NAMALWA (cell line): ENCODE results near the gene LEO1.

ENCODE experiments used
- DNase-seq: peaks from one replicate; pipeline ENCODE4 v3.0.0-alpha.2; 2015; ENCODE audit warnings: low spot score

The LEO1 gene

DNA sequence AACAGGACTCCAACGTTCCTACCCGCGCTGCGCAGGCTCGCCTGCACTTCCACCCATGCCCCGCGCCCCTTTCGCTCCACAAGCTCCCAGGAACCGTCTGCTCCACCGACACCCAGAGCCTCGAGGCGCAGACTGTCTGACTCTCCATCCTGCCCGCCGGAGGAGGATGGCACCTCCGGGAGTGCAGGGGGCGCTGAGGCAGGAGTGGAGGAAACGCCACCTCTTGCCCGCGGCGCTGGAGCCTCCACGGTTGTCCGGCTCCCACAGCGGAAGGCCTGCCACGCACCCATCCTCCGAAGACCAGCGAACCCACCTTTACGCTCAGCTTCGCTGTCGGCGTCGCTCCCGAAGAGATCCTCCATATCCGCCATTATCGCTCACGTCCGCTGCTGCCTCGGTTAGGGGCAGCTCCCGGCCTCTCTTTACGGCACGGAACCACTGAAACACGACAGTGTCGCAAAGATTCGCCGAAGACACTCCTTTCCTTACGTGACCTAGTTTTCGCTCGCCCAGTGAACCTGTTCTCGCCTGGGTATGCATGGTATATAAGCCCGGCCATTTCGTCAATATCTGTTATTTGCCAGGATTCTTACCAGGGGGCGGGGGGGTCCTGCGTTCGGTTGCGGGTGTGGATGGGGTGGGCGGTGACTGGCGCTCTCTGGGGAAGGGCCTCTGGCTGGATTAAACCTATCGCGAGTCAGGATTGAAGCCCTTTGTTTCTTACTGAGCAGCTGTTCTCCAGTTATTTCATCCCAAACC lies at the start of gene LEO1:
Gene LEO1 (minus strand): TSS at position 404 of the 759 bp plus-strand sequence. CDS start 33 bp downstream, at position 371.
- peak; percentile 96 for DNase-seq

DNA sequence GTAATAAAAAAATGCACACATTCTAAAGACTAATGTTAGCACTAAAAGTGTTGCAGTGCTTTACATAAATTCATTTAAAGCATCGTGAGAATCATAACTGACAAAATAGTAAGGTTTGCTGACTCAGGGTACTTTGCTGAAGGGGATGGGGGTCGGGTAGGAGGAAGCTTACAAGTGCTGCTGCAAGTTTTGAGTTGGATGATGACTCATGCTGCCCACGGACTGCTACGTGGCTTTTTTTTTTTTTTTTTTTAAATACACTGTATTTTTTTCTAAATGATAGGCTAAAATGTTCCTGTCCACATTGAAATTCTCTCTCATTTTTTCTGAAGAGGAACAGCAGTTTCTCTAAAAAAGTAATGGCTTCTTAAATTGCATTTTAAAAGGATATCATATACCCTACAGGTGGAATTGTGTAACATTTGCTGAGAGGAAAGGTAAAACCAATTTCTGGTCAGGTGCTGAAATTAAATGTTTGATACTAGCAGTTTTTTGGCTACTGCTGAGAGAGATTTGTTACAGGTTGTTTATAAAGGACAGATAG lies 49.6 kb upstream of the LEO1 start:
- peak; percentile 71 for DNase-seq

DNA sequence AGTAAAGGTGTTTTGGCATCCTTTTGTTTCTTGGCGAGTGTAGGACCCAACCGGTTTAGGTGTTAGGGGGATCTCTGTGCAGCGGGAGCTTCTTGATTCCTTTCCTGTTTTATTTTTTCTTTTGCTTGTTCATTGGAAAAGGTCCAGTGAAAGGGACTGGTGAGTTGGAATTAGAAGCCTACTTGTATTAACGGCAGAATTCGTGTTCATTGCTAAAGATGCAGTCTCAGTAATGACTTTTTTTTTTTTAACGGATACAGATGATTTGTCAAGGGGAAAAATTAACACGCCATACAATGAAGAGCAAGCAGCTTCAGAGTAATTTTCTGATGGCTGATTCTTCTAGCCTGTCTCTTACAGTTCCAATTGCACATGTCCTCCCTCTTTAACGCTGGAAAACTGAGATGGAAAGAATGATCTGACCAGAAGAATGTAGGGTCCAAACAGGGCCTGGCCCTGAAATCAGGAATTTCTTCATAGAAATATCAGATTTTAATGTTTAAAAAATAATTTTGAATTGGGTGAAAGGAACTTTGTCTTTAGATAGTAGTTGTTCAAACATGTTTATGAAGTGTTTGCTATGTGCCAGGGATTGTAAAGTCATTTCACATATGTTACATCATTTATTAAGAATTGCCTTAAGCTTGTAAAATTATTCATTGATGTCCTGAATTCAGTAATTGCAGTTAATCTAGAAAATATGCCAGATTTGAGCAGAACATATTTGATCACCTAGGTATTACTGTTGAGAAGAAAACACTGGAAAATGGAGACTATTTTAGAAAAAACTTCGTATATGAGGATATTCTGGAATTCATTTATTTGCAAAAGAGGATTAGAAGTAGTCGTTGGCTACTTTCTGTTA lies 48.9 kb upstream of the LEO1 start:
- DNase-seq: peak; percentile 74

DNA sequence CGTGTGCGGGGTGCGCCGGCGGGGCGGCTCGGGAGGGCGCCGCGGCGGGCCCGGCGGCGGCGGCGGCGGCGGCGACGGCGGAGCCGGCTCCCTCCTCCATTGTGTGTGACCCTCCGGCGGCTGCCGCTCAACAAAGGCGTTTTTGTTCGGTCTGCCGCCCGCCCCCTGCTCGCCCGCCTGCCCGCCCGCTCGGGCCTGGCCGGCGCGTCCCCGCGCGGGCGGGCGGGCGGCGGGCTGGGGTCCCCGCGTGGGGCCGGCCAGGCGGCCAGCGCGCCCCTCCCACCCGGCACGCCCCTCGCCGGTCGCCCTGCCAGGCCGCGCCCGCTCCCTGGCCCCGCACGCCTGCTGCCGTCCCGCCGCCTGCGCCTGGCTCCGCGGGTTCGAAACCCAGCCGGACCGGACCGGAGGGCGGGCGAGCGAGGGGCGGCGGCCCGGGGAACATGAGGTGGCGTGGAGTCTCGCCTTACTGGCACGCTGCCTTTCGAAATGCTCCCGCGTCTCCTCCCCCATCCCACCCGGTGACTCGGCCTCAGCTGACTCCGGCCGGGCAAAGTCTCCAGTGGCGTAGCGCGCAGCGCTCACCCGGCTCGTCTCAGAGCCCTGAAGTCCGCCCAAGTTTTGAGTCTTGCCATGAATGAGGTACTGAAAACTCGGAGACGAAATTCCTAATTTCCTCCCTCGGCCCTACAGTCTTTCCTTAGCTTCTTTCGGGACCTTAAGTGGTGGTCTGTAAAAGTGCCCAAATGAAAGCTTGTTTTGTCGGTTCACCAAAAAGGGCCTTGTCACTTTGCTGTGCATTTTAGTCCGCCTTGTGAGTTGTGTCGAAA lies 48.0 kb upstream of the LEO1 start:
- DNase-seq: peak; percentile 82

DNA sequence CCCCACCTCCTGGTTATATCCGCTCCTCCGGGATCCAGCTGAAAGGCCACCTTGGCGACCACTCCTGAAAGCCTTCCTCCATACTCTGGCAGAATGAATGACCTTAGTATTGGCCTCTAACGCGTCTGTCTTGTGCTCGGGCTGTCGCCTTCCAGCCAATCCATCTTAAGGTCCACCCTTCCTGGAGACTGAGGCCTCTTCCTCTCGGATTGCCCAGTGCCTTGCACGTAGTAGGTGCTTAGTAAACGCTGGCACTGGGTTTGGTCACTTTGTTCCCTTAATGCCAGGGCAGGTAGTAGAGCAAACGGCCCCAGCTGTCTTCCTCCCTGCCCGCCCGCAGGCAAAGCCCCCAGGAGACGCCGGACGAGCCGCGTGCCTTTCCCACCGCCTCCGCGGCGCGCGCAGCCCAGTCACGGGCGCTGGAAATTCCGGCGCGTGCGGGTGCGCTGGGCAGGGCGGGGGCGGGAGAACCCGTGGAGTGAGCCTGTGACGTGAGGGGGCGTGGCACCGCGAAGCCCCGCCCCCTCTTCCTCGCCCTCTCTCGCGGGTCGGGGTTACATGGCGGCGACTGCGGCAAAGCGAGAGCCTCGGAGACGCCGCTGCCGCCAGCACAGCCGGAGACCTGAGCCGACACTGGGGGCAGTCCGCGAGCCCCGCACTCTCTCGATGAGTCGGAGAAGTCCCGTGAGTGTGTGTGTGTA lies 47.3 kb upstream of the LEO1 start, which contains the start of gene MAPK6:
Gene MAPK6 (plus strand): TSS at position 527 of the 701 bp plus-strand sequence. CDS start 27,242 bp downstream, outside the sequence.
- peak; percentile 95 for DNase-seq

DNA sequence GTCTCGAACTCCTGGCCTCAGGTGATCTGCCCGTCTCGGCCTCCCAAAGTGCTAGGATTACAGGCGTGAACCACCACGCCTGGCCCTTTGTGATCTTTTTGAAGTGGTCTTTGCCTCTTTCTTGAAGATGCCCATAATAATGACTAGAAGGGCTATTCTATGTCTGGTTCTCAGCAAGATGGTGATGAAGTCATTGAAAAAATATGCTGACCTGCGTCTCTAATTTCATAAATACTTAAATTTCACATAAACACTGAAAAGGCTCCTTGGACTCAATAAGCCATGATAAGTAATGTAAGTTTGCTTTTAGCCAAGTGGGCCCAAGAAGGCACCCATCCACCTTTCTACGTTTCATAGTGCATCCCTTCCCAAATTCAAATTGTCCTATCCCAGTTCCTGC lies 46.7 kb upstream of the LEO1 start:
- DNase-seq: no peak

DNA sequence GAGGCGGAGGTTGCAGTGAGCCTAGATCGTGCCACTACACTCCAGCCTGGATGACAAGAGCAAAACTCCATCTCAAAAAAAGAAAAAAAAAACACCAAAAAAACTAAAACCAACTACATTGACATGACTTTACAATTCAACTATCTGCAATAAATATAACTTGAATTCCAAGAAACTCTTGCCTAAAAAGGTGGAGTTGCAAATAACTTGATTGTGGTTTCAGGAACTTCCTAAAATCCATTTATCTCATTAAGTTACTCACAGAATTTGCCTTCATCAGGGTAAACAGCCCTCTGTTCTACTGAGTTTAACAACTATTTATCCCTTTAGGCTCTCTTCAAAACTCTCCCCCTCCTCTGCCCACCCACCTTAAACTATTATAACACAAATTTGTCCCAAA lies 44.7 kb upstream of the LEO1 start:
- no peak for DNase-seq

DNA sequence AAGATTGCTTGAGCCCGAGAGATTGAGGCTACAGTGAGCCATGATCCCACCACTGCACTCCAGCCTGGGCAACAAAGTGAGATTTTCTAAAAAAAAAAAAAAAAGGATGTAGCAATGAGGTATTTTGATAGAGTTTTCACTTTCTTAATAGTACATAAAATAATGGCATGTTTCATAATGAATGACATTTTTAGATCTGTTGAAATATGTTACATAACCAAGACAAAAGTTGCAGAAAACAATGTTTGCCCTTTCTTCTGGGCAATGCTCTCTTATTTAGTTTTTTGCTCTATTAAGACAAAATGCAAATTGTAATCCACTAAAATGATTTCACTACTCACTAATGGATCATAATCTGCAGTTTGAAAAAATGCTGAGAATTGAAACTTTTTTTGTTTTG lies 43.0 kb upstream of the LEO1 start:
- DNase-seq: no peak

DNA sequence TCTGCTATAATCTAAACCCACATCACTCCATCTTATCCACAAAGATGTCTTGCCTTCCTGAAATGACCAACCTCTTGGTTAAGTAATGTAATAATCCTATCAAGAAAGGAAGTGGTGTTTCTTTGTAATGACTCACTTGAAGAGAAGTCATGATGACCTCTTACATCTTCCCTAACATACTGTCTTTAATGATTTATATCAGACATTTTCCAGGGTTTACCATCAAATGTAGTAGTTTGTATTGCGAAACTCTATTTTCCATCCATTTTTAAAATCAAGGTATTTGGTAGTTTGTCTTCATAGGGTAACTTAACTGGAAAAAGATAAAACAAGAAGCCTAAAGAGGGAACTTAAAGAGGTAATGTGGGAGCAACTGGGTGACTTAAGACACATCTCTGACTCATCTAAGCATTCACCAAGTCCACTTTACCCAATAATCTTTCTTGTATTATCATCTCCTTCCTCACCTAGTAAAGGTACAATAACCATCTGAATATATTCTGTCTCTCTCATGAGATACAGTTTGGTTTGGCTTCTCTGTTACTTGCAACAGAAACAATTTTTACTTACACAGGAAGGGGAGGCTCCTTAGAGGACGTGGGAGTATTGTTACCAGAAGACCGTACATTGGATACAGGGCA lies 41.7 kb upstream of the LEO1 start:
- DNase-seq: no peak

DNA sequence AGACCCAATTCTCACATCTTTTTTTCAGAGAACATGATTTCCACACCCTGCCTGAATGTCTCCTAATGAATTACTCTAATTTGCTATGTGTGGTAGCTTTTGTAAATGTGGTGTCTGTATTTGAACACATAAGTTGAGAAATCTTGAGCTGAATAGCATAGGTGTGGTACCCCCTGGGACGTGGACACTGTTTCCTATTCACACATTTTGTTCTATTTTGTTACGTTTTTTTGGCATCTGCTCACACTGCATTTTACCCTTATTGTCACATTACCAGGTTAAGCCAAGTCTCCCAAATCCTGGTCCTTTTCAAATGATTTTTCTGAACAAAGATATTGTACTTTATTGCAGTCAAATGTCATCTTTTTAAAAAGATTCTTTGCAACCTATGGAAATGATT lies 40.6 kb upstream of the LEO1 start:
- DNase-seq: no peak

DNA sequence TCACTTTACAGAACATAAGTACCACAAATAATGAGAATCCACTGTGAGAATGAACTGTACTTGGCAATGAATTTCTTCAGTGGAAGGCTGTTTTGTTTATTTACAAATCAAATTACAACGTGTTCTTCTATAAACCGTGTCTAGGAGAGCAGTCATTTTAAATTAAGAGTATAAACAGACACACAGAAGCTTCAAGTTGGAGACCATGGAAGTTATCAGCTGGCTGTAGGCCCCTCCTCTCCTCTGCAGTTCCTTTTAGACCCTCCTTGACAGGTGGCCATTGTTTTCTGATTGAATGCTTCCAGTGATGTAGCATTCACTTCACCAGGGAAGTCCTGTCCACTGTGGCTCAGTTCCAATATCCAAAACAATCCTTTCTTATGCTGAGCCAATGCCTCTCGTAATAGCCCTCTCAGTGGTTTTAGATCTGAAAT lies 40.1 kb upstream of the LEO1 start:
- no peak for DNase-seq

DNA sequence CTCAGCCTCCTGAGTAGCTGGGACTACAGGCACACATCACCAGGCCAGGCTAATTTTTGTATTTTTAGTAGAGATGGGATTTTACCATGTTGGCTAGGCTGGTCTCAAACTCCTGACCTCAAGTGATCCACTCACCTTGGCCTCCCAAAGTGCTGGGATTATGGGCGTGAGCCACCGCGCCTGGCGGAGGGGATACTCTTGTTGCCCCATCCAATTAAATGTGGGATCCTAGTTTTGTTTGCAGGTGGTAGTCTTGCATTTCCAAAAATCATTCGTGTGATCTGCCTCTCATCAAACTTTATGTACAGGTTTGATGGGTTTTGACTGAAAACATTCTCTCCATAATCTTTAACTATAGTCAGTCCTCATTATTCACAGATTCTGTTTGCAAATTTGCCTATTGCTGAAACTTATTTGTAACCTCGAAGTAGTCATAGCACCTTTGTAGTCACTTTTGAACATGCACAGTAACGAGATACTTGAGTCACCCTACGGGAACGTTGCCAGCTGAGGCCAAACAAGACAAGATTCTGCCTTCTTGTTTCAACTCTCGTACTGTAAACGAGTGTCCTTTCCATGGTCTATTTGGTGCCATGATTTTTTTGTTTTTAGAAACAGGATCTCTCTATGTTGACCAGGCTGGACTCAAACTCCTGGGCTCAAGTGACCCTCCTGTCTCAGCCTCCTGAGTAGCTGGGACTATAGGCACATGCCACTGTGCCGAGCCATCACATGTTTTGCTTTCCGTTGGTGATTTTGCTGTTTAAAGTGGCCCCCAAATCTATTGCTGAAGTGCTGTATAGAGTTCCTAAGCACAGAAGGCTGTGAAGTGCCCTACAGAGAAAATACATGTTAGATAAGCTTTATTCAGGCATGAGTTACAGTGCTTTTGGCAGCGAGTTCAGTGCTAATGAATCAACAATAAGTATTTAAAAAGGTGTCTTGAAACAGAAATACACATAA lies 39.3 kb upstream of the LEO1 start:
- no peak for DNase-seq

DNA sequence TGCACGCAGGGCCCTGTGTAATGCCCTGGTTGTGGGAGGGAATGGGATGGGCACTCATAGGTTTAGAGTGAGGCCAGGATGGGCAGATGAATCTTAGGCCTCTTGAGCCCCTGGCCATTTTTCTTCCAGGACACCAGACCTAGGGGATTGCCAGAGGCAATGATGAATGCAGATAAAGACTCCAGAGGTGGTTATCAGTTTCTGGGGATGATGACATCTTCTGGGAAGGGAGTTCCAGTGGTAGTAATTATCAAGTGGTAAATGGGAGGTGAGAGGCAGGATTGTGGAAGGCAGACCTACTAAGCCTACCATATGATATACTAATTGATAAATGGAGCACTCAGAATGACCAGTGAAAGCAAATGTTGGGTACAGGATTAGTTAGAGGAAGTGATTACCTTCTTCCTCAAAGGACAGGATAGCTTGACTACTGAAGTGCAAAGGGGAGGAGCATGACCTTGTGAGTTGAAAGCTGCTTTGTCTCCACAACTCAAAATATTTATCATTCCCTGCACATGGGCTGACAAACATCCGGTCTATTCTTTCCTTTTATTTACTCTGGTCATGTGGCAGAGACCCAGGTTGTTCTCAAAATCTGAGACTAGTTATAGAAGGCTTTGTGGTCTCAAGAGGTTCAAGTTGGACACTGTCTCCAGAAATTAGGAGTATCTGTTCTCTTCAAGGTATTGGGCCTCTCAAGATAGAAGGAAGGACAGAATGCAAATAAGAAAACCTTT lies 37.3 kb upstream of the LEO1 start:
- DNase-seq: peak; percentile 17

DNA sequence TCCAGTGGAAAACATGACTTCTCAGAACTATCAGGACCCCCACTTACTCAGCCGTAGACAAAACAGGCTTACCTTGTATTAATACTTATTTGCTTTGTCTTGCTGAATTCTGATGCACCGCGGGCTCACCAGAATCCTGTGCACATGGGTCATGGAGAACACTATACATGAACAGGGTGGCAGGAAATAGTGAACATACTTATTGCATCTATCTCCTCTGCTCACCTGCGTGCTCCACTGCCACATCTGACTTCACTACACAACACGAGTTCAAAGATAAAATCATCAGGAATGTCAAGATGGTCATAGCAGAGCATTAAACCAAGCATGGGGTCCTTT lies 36.8 kb upstream of the LEO1 start:
- no peak for DNase-seq

DNA sequence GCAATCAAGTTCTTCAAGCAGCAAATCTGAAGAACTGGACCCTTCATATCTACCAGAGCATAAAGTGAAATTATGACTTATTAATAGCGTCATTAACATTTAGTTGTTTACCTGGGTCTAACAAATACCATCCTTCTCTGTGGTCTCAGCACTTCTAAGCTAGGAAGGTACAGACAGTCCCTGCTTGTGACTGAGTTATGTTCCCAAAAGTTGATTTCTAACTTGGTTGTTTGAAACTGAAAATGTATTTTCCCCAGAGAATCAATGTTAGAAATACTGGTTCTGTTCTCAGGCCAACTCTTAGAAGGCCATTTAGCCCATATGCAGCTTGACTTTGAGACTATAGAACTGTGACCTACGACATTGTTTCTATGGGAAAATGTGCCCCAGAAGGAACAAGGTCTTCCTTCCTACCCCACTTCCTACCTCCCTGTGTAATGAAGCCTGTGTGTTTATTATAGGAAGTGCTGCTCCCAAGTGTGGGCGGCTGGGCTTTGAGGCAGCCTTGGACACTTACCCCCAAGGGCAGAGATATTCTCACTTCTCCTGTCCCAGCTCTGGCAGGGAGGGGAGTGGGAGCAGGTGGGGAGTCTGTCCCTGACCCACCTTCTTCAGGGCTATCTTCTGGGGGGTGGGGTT lies 35.2 kb upstream of the LEO1 start:
- no peak for DNase-seq

DNA sequence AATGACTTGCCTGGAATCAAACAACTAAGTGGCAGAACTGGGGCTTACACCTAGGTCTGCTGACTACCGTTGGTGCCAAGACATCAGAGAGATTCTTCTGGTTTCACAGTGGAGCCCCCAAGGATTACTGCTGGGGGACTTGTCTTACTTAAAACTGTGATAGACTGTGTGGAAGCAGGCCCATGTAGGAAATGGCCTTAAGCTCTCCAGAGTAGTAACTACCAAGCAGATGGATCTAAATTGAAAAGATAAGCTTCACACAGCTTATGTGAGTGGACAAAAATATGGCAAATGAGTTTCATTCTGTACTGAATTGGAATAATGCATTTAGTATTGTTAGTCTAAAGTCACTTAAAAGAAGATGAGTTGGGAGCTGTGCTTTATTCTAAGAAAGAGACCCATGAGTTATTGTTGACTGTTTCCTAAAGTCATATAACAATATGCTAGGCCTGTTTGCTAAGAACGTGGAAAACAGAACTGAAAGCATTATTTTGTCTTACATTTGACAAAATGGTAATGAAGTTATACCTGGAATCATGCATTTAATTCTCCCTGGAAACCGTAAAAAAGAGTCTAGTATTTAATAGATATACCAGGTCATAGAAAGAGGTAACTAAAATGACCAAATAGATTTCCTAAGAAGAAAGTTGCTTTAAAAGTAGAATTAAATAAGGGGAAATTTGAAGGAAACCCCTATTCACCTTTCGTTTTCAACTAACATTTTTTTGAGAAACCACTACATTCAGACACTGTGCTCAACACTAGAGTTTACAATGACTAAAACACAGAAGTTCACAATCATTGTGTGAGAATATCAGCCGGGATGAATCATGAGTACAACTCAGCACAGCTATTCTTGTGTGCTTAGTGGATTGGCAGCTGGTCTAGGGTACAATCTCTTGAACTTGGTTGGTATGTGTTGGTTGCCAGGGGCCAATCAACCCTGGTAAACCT lies 34.4 kb upstream of the LEO1 start:
- DNase-seq: no peak

DNA sequence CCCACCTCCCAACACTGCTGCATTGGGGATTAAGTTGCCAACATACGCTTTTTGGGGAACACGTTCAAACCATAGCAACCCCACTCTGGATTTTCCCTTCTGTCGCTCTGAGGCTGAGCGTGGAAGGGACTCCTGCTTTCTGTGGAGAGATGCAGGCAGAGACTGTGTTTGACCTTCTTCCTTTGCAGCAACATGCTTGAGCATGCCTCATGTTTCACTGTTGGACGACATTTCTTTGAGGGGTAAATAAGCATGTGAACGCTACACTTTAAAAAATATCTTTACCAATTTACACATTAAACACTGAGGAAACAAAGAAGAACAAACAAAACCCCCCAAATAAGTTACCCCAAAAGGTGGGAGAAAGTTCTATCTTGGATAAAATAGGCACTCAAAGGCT lies 33.2 kb upstream of the LEO1 start:
- DNase-seq: no peak
